Loucy (cell line): ENCODE results near the gene CROCC2.

Source experiments
- CTCF ChIP-seq: fragments of 200-600 bp; sonication (generic); conservative IDR thresholded peaks from 2 replicates; pipeline ENCODE4 v1.5.1; 2014; ENCODE audit warnings: mild to moderate bottlenecking, antibody characterized with exemption, low read length
- EZH2phosphoT487 ChIP-seq: fragments of 200-600 bp; IDR thresholded peaks from 2 replicates; pipeline ENCODE4 v1.6.1; 2018; ENCODE audit warnings: antibody characterized with exemption, mild to moderate bottlenecking, moderate library complexity, borderline replicate concordance

- TF ChIP-seq CTCF: no peak
- no peak for TF ChIP-seq EZH2phosphoT487
These were observed 21.9 kb upstream of the CROCC2 start for GRCh38 chr2:240884221-240884620.
